Activated T-helper 2 cell treated with anti-CD3 and anti-CD28 coated beads, Interferon-gamma antibody, Interleukin-2, Interleukin-4, amounts not matched to agents 10 μg/mL and 5 μg/mL and 100 μg/mL, durations not matched to agents 14 hours and 24 hours and 36 hours (primary cell): ENCODE data around the gene C8A. TPM values are rescaled to one million over a fixed set of nuclear protein-coding genes. Genes with fewer than 3 reads are reported as not detected.

Source experiments
- DNase-seq: peaks from one replicate; pipeline ENCODE4 v3.0.0; 2021; ENCODE audit warnings: low spot score
- H3K27ac Mint-ChIP-seq: one replicate; pipeline ENCODE4 v1.8.0; 2021; ENCODE audit warnings: mixed read lengths
- H3K27me3 Mint-ChIP-seq: one replicate; pipeline ENCODE4 v1.8.0; 2021; ENCODE audit warnings: low read depth, mixed read lengths
- H3K36me3 Mint-ChIP-seq: one replicate; pipeline ENCODE4 v1.8.0; 2021; ENCODE audit warnings: low read depth, mixed read lengths
- H3K4me1 Mint-ChIP-seq: one replicate; pipeline ENCODE4 v1.8.0; 2021; ENCODE audit warnings: low read depth, mixed read lengths
- H3K4me3 Mint-ChIP-seq: one replicate; pipeline ENCODE4 v1.8.0; 2021; ENCODE audit warnings: low read depth, mild to moderate bottlenecking, moderate library complexity, mixed read lengths
- H3K9me3 Mint-ChIP-seq: one replicate; pipeline ENCODE4 v1.8.0; 2021; ENCODE audit warnings: mixed read lengths
- intact Hi-C: fragments of 100-400 bp; cut with micrococcal nuclease; formaldehyde crosslinking; loops from one replicate; pipeline ENCODE4 v1.15.1; 2023
- total RNA-seq: library from RNA; stranded (reverse); gene quantifications from 2 replicates; pipeline ENCODE4 v1.2.3, GENCODE V29; 2022

The C8A gene
- total RNA-seq, 1 donor from 2014 or later = not detected

GRCh38 chr1:56905667-56906066, 51.1 kb downstream of the C8A start:
- Mint-ChIP-seq H3K4me3 (no peak overlapping the region), H3K36me3 (no peaks in the 10 kb centered on the region), H3K27me3 (no peaks in the 10 kb centered on the region), H3K9me3 (no peaks in the 10 kb centered on the region), H3K4me1 (no peaks in the 10 kb centered on the region), H3K27ac (no peak overlapping the region)
- no peak for DNase-seq
- intact Hi-C loops = no loop called here

GRCh38 chr1:56908619-56909221, 54.1 kb downstream of the C8A start:
- Mint-ChIP-seq H3K27ac (no peak overlapping the region), H3K4me1 (no peaks in the 10 kb centered on the region), H3K4me3 (no peak overlapping the region), H3K27me3 (no peaks in the 10 kb centered on the region), H3K36me3 (no peaks in the 10 kb centered on the region), H3K9me3 (no peaks in the 10 kb centered on the region)
- intact Hi-C loops = no loop called here
- no peak for DNase-seq

GRCh38 chr1:56910441-56910985, 55.9 kb downstream of the C8A start:
- DNase-seq = no peak
- H3K36me3 Mint-ChIP-seq = no peaks in the 10 kb centered on the region
- no peaks in the 10 kb centered on the region for H3K9me3 Mint-ChIP-seq
- intact Hi-C loops = no loop called here
- H3K4me3 Mint-ChIP-seq = no peak overlapping the region
- H3K27me3 Mint-ChIP-seq = no peaks in the 10 kb centered on the region
- no peak overlapping the region for H3K27ac Mint-ChIP-seq
- no peaks in the 10 kb centered on the region for H3K4me1 Mint-ChIP-seq

GRCh38 chr1:56911098-56911938, 56.7 kb downstream of the C8A start:
- intact Hi-C loops = no loop called here
- H3K27me3 Mint-ChIP-seq = no peaks in the 10 kb centered on the region
- H3K4me1 Mint-ChIP-seq = no peaks in the 10 kb centered on the region
- no peak for DNase-seq
- H3K36me3 Mint-ChIP-seq = no peaks in the 10 kb centered on the region
- H3K9me3 Mint-ChIP-seq = no peaks in the 10 kb centered on the region
- no peak overlapping the region for H3K27ac Mint-ChIP-seq
- H3K4me3 Mint-ChIP-seq = no peak overlapping the region

DNA sequence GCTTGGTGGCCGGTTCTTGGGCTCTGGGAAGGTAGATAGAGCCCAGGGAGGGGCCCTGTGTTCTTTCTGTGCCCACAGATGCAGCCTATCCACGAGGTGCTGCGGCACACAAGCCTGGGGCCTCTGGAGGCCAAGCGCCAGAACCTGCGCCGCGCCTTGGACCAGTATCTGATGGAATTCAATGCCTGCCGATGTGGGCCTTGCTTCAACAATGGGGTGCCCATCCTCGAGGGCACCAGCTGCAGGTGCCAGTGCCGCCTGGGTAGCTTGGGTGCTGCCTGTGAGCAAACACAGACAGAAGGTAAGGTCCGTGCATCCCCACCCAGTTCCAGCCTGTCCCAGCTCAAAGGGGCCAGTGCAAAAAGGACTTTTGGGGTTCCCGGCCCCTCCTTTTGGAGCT, 57.7 kb downstream of the C8A start:
- Mint-ChIP-seq H3K4me3 (no peak overlapping the region), H3K27me3 (no peaks in the 10 kb centered on the region), H3K9me3 (no peaks in the 10 kb centered on the region), H3K36me3 (no peaks in the 10 kb centered on the region), H3K4me1 (no peaks in the 10 kb centered on the region), H3K27ac (no peak overlapping the region)
- intact Hi-C loops = no loop called here
- no peak for DNase-seq

DNA sequence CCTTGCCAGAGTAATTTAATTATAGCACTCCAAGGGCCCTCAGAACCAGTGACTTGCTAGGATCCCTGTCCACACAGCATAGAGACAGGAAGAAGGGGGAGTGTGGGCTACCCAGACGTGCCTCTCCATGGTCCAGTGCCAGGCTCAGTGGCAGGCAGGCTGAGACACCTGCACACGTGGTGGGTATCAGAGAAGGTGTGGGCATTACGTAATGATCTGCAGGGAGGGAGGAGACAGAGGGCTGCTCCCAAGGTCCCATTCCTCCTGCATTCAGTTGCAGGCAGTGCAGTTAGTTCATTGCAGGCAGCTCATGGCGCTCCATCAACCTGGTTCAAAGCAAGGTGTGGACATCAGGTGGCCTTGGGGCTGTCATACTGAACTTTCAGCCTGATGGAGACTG, 61.4 kb downstream of the C8A start:
- Mint-ChIP-seq H3K27ac (no peak overlapping the region), H3K4me3 (no peak overlapping the region), H3K27me3 (no peaks in the 10 kb centered on the region), H3K9me3 (no peaks in the 10 kb centered on the region), H3K36me3 (no peaks in the 10 kb centered on the region), H3K4me1 (no peaks in the 10 kb centered on the region)
- DNase-seq = no peak
- intact Hi-C loops = no loop called here

- no peaks in the 10 kb centered on the region for H3K9me3 Mint-ChIP-seq
- H3K27me3 Mint-ChIP-seq = no peaks in the 10 kb centered on the region
- no peak overlapping the region for H3K27ac Mint-ChIP-seq
- H3K36me3 Mint-ChIP-seq = no peaks in the 10 kb centered on the region
- H3K4me1 Mint-ChIP-seq = no peaks in the 10 kb centered on the region
- intact Hi-C loops = no loop called here
- no peak overlapping the region for H3K4me3 Mint-ChIP-seq
- DNase-seq = no peak
These were observed 62.0 kb downstream of the C8A start for GRCh38 chr1:56916630-56917029.

- Mint-ChIP-seq H3K36me3 (no peaks in the 10 kb centered on the region), H3K4me1 (no peaks in the 10 kb centered on the region), H3K27me3 (no peaks in the 10 kb centered on the region), H3K4me3 (no peak overlapping the region), H3K9me3 (no peaks in the 10 kb centered on the region), H3K27ac (no peak overlapping the region)
- no peak for DNase-seq
- intact Hi-C loops = no loop called here
These were observed 62.8 kb downstream of the C8A start for GRCh38 chr1:56917356-56917755.

GRCh38 chr1:56920591-56921001, 66.0 kb downstream of the C8A start:
- Mint-ChIP-seq H3K9me3 (no peaks in the 10 kb centered on the region), H3K4me1 (no peaks in the 10 kb centered on the region), H3K36me3 (no peaks in the 10 kb centered on the region), H3K27me3 (no peaks in the 10 kb centered on the region), H3K4me3 (no peak overlapping the region), H3K27ac (no peak overlapping the region)
- no peak for DNase-seq
- intact Hi-C loops = no loop called here

DNA sequence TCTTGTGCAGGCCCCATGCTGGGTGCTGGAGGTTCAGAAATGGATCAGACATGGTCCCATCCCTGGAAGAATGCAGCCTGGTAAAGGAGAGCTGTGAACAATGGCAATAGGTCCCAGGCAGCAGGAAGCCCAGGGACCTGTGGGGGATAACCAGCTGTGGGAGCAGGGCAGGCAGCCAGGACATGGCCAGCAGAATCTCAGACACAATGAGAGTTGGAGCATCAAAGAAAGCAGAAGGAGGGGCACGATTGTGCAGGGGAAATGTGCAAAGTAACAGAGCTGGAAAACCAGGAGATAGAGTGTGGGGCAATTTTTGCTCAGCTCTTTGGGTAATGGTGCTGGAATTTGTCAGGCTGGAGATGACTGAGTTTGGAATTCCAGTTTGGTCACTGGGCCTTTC, 66.9 kb downstream of the C8A start:
- DNase-seq = no peak
- Mint-ChIP-seq H3K27ac (no peak overlapping the region), H3K4me3 (no peak overlapping the region), H3K9me3 (no peaks in the 10 kb centered on the region), H3K36me3 (no peaks in the 10 kb centered on the region), H3K27me3 (no peaks in the 10 kb centered on the region), H3K4me1 (no peaks in the 10 kb centered on the region)
- intact Hi-C loops = no loop called here

- intact Hi-C loops = no loop called here
- H3K9me3 Mint-ChIP-seq = no peaks in the 10 kb centered on the region
- H3K36me3 Mint-ChIP-seq = no peaks in the 10 kb centered on the region
- no peak overlapping the region for H3K4me3 Mint-ChIP-seq
- H3K27me3 Mint-ChIP-seq = no peaks in the 10 kb centered on the region
- no peaks in the 10 kb centered on the region for H3K4me1 Mint-ChIP-seq
- no peak overlapping the region for H3K27ac Mint-ChIP-seq
- DNase-seq = no peak
These were observed 67.5 kb downstream of the C8A start for GRCh38 chr1:56922070-56922469.

- no peaks in the 10 kb centered on the region for H3K36me3 Mint-ChIP-seq
- no peak overlapping the region for H3K4me3 Mint-ChIP-seq
- H3K4me1 Mint-ChIP-seq = no peaks in the 10 kb centered on the region
- no peaks in the 10 kb centered on the region for H3K27me3 Mint-ChIP-seq
- H3K9me3 Mint-ChIP-seq = no peaks in the 10 kb centered on the region
- no peak for DNase-seq
- intact Hi-C loops = no loop called here
- H3K27ac Mint-ChIP-seq = no peak overlapping the region
These were observed 67.9 kb downstream of the C8A start for GRCh38 chr1:56922507-56922906.

DNA sequence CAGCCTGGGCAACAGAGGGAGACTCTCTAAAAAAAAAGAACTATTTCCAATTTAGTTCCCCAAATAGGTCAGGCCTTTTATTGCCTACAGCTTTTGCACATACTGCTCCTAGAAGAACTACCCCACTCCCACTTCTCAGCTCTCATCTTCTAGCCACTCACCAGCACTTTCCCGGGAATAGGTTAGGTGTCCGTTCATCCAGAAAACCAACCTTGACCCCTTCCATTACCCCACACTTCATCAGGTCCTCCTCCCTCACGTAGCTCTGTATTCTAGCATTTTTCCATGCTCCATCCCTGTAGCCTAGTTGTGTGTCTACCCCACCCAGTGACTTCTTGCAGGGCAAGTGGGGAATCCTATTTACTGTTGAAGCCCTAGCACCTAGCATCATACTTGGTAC, 68.6 kb downstream of the C8A start:
- no peaks in the 10 kb centered on the region for H3K4me1 Mint-ChIP-seq
- H3K27me3 Mint-ChIP-seq = no peaks in the 10 kb centered on the region
- no peak overlapping the region for H3K4me3 Mint-ChIP-seq
- H3K36me3 Mint-ChIP-seq = no peaks in the 10 kb centered on the region
- no peaks in the 10 kb centered on the region for H3K9me3 Mint-ChIP-seq
- intact Hi-C loops = no loop called here
- no peak for DNase-seq
- no peak overlapping the region for H3K27ac Mint-ChIP-seq
